WTC11 (cell line): ENCODE results near the gene GADD45GIP1.

ENCODE experiments used
- AFF4 ChIP-seq: sonication (generic); formaldehyde crosslinking; IDR thresholded peaks from 2 replicates; pipeline ENCODE4 v1.8.1; 2023; ENCODE audit warnings: mild to moderate bottlenecking, missing genetic modification reagents, borderline replicate concordance
- CTCF ChIP-seq: fragments of 200-600 bp; IDR thresholded peaks from 2 replicates; pipeline ENCODE4 v1.8.0; 2022; ENCODE audit warnings: antibody characterized with exemption
- FOXJ3 ChIP-seq: sonication (generic); formaldehyde crosslinking; IDR thresholded peaks from 2 replicates; pipeline ENCODE4 v1.9.0; 2021; ENCODE audit warnings: missing genetic modification reagents, mild to moderate bottlenecking, borderline replicate concordance
- FOXP1 ChIP-seq: sonication (generic); formaldehyde crosslinking; IDR thresholded peaks from 2 replicates; pipeline ENCODE4 v1.8.0; 2022; ENCODE audit warnings: missing genetic modification reagents, mild to moderate bottlenecking, moderate library complexity, borderline replicate concordance
- GABPB1 ChIP-seq: sonication (generic); formaldehyde crosslinking; IDR thresholded peaks from 2 replicates; pipeline ENCODE4 v1.8.1; 2023; ENCODE audit warnings: mild to moderate bottlenecking, missing genetic modification reagents
- HMGA2 ChIP-seq: fragments of 250-450 bp; sonication (Bioruptor Pico); IDR thresholded peaks from 2 replicates; pipeline ENCODE4 v1.4.0; 2021; ENCODE audit warnings: mild to moderate bottlenecking, moderate library complexity
- IRF2 ChIP-seq: sonication (generic); formaldehyde crosslinking; IDR thresholded peaks from 2 replicates; pipeline ENCODE4 v1.8.0; 2022; ENCODE audit warnings: low read depth, missing genetic modification reagents, borderline replicate concordance
- JUN ChIP-seq: sonication (generic); formaldehyde crosslinking; IDR thresholded peaks from 2 replicates; pipeline ENCODE4 v1.8.0; 2023; ENCODE audit warnings: mild to moderate bottlenecking, missing genetic modification reagents
- KAT7 ChIP-seq: sonication (generic); formaldehyde crosslinking; IDR thresholded peaks from 2 replicates; pipeline ENCODE4 v1.8.1; 2023; ENCODE audit warnings: missing genetic modification reagents, mild to moderate bottlenecking, borderline replicate concordance
- OVOL2 ChIP-seq: fragments of 250-450 bp; sonication (Bioruptor Pico); IDR thresholded peaks from 2 replicates; pipeline ENCODE4 v1.9.0; 2021; ENCODE audit warnings: mild to moderate bottlenecking, borderline replicate concordance
- SMAD3 ChIP-seq: sonication (generic); formaldehyde crosslinking; IDR thresholded peaks from 2 replicates; pipeline ENCODE4 v1.8.0; 2022; ENCODE audit warnings: missing genetic modification reagents, mild to moderate bottlenecking, borderline replicate concordance
- SP1 ChIP-seq: sonication (generic); formaldehyde crosslinking; conservative IDR thresholded peaks from 2 replicates; pipeline ENCODE4 v1.8.1; 2022; ENCODE audit warnings: missing genetic modification reagents
- ZNF263 ChIP-seq: sonication (generic); formaldehyde crosslinking; IDR thresholded peaks from 2 replicates; pipeline ENCODE4 v1.8.1; 2022; ENCODE audit warnings: low read depth, mild to moderate bottlenecking, moderate library complexity, missing genetic modification reagents

DNA sequence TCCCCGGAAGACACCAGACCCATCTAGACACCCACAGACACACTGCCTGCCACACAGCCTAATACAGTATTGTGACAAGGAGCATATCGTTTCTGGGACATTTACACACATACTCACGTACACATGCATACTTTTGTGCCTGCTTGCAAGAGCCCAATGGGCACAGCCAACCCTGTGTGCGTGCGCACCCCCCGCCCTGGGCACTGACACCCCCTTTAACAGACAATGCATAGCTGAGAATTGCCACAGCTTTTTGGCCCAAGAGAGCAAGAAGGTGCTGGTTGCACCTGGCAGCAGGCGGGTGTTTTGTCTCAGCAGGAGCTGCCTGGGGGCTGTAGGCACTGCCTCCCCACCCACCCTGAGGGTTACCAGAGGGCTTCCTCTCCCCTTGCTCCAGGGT is 36.5 kb upstream of the GADD45GIP1 start:
- no peak for TF ChIP-seq CTCF
- no peak for TF ChIP-seq IRF2 (CRISPR knock-in tag)
- TF ChIP-seq SP1 (CRISPR knock-in tag) = no peak
- no peak for TF ChIP-seq AFF4 (CRISPR knock-in tag)
- no peak for TF ChIP-seq SMAD3 (CRISPR knock-in tag)
- no peak for TF ChIP-seq KAT7 (CRISPR knock-in tag)
- no peak for TF ChIP-seq GABPB1 (CRISPR knock-in tag)
- TF ChIP-seq FOXJ3 = no peak
- TF ChIP-seq FOXP1 = no peak
- no peak for TF ChIP-seq ZNF263
- TF ChIP-seq JUN (CRISPR knock-in tag) = no peak
- TF ChIP-seq HMGA2 (CRISPR knock-in tag) = no peak
- TF ChIP-seq OVOL2 (CRISPR knock-in tag) = no peak
